GM21381 (cell line): ENCODE data around the gene AEN.

Experiments
- ATAC-seq: cut with Tn5 transposase; IDR thresholded peaks from one replicate; pipeline ENCODE4 v1.9.1; 2021; ENCODE audit warnings: mild to moderate bottlenecking, moderate library complexity; ENCODE audit not compliant: unreplicated experiment

AEN gene

GRCh38 chr15:88649753-88650551 is 28.8 kb downstream of the AEN start:
- no peak for ATAC-seq

DNA sequence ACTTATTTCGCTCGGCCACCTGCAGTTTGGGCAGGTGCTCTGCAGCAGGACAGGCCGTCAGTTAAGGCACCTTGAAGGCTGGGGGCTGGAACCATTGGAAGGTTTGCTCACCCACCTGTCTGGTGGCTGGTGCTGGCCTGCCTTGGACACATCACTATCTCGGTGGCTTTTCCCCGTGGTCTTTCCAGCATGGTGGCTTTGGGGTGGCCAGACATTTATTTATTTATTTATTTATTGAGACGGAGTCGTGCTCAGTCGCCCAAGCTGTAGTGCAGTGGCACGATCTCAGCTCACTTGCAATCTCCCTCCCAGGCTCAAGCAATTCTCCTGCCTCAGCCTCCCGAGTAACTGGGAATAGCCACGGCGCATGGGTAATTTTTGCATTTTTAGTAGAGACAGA is 29.4 kb downstream of the AEN start:
- no peak for ATAC-seq

DNA sequence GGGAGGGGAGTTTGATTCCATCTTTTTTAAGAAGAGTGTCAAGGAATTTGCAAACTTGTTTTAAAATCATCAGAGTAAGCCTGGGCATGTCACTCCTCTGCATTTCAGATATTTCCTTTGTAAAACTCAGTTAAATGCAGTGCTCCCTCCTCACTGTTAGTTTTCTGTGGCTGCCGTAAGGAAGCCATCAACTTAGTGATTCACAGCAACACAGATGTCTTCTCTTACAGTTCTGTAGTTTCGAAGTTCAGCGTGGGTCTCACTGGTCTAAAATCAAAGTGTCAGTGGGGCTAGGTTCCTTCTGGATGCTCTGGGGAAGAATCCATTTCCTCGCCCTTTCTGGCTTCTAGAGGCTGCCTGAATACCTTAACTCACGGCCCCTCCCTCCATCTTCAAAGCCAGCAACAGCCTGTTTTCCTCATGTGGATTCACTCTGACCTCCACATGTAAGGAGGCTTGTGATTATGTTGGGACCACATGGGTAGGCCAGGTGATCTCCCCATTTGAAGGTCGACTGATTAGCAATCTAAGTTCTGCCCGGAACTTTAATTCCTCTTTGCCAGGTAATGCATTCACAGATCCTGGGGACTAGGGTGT is 30.1 kb downstream of the AEN start:
- no peak for ATAC-seq

DNA sequence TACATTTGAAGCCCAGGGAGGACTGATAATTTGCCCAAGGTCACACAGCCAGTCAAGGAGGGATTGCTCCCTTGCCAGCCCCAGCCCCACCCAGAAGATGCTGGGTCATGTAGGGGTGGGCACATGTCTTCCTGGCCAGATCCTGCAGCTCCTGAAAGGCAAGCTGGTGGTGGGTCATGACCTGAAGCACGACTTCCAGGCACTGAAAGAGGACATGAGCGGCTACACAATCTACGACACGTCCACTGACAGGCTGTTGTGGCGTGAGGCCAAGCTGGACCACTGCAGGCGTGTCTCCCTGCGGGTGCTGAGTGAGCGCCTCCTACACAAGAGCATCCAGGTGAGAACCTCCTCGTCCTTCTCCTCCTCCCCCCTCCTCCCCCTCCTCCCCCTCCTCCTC is 30.8 kb downstream of the AEN start:
- no peak for ATAC-seq

DNA sequence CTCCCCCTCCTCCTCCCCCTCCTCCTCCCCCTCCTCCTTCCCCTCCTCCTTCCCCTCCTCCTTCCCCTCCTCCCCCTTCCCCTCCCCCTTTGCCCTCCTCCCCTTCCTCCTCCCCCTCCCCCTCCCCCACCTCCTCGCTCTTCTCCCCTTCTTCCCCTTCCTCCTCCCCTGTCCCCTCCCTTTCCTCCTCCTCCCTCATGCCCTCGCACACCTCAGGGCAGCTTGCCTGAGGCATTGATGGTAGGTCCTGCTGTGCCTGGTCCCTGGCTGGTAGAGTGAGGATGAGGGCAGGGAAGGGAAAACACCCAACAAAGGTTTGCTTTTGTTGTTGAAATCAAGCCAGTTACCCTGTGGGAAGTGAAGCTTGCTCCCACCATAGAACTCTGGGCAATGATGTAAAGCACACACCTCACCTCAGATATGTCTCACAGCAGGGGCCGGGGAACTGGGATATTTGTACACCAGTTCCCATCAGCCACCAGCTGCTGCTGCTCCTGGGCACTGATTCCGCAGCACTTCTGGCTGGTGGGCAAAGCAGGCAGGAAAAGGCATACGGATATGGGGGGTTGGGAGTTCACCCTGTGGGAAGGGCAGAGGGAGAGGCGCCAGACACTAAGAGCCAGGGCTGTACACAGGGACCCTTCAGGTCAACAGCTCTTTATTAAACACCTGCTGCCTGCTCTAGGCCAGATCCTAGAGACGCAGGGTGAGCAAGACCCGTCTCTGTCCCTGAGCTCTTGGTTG is 31.5 kb downstream of the AEN start:
- no peak for ATAC-seq

DNA sequence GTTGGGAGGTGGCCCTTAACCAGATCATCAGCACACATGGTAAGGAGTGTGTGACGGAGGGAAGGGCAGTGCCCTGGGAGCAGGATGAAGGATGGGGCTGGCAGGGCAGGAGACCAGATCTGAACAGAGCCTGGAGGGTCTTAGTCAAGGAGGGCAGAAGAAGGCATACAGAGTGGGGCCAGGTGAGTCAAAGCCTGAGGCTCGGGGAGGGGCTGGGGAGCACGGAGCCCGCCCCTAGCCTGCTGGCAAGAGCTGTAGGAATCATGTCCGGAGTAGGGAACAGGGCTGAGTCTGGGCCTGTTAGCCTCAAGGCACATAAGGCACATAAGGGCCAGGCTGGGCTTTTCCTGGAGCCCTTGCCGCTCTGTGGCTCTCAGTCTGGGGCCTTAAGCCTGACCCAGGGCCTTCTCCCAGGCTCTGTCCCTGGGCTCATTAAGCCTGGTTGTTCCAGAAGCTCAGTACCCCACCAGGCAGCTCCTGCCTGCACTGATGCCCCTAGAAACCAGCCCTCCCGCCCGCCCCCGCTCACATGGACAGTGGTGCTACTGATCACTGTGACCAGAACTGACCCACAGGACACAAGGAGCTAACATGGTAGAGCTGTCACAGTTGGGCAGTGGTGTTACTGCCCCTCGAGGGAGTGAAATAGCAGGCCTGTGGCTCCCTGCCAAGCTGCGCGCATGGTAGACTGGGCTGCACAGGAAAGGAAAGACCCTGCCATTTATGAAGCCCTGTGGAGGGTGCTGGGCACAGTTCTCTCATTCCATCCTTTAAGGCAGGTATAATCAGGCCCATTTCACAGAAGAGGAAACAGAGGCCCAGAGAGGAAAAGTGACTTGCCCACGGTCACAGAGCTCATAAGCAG is 32.3 kb downstream of the AEN start:
- ATAC-seq, result no peak

- no peak for ATAC-seq
Measured at GRCh38 chr15:88654430-88655102, 33.4 kb downstream of the AEN start.

- no peak for ATAC-seq
Measured at GRCh38 chr15:88655103-88655553, 34.0 kb downstream of the AEN start.

- no peak for ATAC-seq
Measured at GRCh38 chr15:88655800-88656488, 34.8 kb downstream of the AEN start.

- peak; percentile 91 for ATAC-seq
Measured at GRCh38 chr15:88656760-88657221, 35.7 kb downstream of the AEN start.

GRCh38 chr15:88657326-88658069 is 36.4 kb downstream of the AEN start:
- no peak for ATAC-seq

DNA sequence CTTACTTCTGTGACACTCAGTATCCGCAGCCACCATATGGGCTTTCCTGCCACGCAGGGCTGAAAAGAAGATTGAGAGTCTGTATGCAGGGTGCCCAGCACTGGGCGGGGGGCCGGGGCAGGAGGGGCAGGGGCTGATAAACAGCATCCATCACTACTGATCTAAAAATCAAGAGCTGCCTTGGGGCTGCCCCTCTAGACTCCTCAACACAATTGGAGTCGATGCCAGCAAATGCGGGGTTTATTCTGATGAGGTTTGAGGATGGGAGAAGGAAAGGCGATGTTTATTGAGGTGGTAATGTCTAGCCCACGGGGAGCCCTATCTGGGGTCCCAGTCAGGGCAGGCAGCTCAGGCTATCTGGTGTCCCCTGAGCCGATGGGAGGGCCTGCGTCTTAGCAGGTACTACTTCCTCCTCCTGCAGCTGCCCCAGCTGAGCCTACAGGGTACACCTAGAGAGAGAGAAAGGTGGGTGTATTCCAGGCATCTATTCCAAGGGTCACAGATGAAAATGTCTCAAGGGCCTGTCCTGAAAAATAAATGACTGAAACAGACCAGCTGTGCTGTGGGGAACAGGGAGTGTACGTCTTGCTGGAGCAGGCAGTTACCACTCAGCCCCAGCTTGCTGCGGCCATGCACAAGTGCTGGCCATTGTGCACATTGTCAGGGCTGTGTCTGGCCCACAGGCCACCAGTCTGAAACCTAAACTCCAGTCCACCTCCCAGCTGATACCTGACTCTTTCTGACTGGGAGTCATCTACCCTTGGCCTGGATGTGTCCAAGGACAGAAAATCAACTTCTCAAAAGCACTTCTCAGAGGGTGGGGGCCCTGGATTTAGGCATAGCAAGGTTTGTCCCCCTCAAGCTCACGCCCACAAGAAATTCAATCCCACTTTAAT is 37.2 kb downstream of the AEN start:
- ATAC-seq, result no peak

DNA sequence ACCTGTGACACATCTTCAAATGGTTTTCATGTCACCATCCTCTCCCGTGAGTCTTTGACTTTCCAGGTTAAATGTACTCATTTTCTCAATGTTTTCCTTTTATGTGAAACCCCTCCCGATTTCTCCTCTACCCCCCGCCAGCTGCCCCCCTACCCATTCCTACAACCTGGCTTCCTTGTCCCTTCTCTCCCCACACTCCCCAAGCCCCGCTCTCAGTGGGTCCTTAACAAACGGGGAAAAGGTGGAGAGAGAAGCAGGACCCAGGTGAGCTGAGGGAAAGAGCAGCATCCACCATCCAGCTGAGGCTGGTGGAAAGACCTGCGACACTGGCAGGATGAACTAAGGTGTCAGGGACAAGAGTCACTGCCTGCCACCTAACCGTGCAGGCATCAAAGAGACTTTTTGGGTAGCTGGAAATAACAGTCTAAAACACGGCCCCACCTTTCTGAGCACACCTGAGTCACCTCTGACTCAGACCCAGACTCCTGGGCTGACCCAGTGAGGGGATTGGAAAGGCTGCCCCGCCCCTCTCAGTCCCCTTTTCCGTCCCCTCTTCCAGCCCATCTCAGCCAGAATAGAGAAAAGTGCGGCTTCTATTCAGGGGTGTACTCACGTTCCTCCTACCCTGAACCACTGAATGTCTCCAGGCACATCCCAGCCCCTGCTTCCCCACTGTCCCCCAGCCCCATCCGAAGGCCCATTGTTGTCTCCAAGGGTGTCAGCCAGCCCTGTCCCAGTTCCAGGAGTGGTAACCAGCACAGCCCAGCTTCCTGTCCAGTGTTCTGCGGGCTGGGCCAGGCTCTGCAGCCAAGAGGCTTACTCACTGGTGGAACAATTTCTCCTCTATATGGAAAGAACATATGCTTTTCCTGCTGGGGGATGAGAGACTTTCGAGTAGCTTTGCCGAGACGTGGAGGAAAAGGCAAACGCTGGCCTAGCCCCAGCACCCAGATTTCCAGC is 38.1 kb downstream of the AEN start:
- ATAC-seq, result no peak

DNA sequence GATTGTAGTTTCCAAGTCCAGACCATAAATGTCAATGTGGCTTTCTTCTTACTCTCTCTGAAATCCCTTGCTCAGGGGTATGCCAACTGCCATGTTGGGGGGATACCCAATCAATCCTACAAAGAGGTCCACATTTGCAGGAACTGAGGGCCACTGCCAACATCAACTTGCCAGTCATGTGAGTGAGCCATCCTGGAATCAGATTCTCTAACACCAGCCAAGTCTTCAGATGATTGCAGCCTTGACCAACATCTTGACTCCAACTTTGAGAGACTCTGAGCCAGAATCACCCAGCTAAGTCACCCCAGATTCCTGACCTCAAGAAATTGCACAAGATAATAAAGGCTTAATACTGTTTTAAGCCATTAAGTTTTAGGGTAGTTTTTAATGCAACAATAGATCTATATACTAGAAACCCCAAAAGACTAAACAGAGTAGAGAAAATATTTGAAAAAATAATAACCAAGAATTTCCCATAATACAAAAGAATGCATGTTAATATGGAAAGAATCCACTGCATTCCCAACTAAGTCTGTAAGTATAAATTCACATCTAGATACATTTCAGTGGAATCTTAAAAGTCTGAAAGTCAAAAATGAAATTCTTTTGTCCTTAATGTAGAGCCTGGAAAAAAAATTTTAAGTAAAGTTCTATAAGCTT is 40.0 kb downstream of the AEN start:
- no peak for ATAC-seq

DNA sequence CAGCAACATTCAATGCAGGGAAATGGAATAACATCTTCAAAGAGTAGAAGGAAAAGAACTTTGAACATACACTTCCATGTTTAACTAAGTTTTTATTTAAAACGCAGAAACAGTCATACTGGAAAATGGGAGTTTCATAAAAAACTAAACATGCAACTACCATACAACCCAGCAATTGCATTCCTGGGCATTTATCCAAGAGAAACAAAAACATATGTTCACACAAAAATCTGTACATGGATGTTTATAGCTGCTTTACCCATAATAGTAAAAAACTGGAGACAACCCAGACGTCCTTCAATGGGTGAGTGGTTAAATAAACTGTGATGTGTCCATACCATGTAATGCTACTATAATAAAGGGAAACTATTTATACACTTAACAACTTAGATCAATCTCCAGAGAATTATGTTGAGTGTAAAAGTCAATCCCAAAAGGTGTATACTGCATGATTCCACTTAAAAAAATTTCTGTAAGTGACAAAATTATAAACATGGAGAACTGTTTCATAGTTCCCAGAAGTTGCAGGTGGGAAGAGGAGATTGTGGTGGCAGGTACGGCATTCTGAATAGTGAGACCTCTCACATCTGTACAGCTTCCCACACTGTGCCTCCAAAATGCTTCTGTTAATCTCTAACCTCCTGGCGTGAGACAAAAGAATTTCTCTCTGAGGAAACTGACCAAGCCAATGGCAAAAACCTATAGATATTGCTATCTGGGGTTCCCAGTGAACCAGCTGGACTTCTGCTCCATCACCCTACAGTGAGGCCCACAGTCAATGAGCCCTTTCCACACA is 40.8 kb downstream of the AEN start:
- ATAC-seq, result no peak
